GM12878 (cell line): ENCODE measurements around the gene MTMR10. TPM values are rescaled to one million over a fixed set of nuclear protein-coding genes. Genes with fewer than 3 reads are reported as not detected.

Experiments used
- ATAC-seq: fragments of 200-7000 bp; cut with Tn5 transposase; 3 replicates; pipeline ENCODE4 v1.9.1; 2020; ENCODE audit warnings: mild to moderate bottlenecking, moderate library complexity
- BruUV-seq: library from RNA; stranded (reverse); fragments of 400-500 nt; replicated peaks from 2 replicates; lab custom pipeline; 2021; lab: Mats Ljungman, UMichigan
- CTCF ChIA-PET: fragments of 300-600 bp; sonication (Branson Sonifier 250); formaldehyde crosslinking; extraction: SDS; loops from one replicate; lab custom pipeline; 2021; ENCODE audit warnings: inconsistent platforms; lab: Yijun Ruan, JAX
- POLR2A ChIA-PET: fragments of 350-600 bp; formaldehyde crosslinking; extraction: SDS; loops from one replicate; lab custom pipeline; 2021; ENCODE audit warnings: inconsistent platforms; lab: Charles Lee
- RAD21 ChIA-PET: fragments of 300-600 bp; sonication (Branson Sonifier 250); formaldehyde crosslinking; loops from one replicate; lab custom pipeline; 2023; ENCODE audit warnings: antibody characterized with exemption; ENCODE audit not compliant: unreplicated experiment; lab: Charles Lee
- SMC1A ChIA-PET: fragments of 300-600 bp; sonication (Branson Sonifier 250); formaldehyde crosslinking; loops from one replicate; lab custom pipeline; 2023; ENCODE audit not compliant: unreplicated experiment, uncharacterized antibody; lab: Charles Lee
- DNase-seq: peaks from one replicate; pipeline ENCODE4 v3.0.0-alpha.2; 2011; ENCODE audit warnings: low read depth, low spot score
- FAIRE-seq: peaks from 3 replicates; lab custom pipeline; 2011; peaks lifted over from hg19 to GRCh38; lab: Jason Lieb, UNC
- H2AFZ ChIP-seq: 2 replicates; pipeline ENCODE4 v1.6.0; 2011; ENCODE audit warnings: low read depth, low read length, control low read depth; ENCODE audit not compliant: control insufficient read depth
- H3K27ac ChIP-seq: 2 replicates; pipeline ENCODE4 v1.5.1; 2011; ENCODE audit warnings: control low read depth; ENCODE audit not compliant: control insufficient read depth, insufficient read depth
- H3K27me3 ChIP-seq, 2 experiments: replicated peaks in 1 of 2; 2 replicates each; pipeline versions ENCODE4 v1.6.0 to v1.6.1; 2011; ENCODE audit warnings: low read length in 1 of 2; ENCODE audit not compliant: control insufficient read depth in 2 of 2, insufficient read depth in 2 of 2
- H3K36me3 ChIP-seq, 2 experiments: 2 replicates each; pipeline ENCODE4 v1.5.1; 2011; ENCODE audit warnings: low read length in 1 of 2; ENCODE audit not compliant: control insufficient read depth in 2 of 2, insufficient read depth in 2 of 2
- H3K4me1 ChIP-seq: 2 replicates; pipeline ENCODE4 v1.6.1; 2011; ENCODE audit warnings: mild to moderate bottlenecking, low read length, moderate library complexity, mixed read lengths; ENCODE audit not compliant: control insufficient read depth, insufficient read depth
- H3K4me2 ChIP-seq: 2 replicates; pipeline ENCODE4 v1.6.0; 2011; ENCODE audit warnings: control low read depth; ENCODE audit not compliant: control insufficient read depth, insufficient read depth
- H3K4me3 ChIP-seq: fragments of 200-600 bp; sonication (generic); 2 replicates; pipeline ENCODE4 v1.5.1; 2016
- H3K79me2 ChIP-seq: 2 replicates; pipeline ENCODE4 v1.6.0; 2011; ENCODE audit warnings: low read length; ENCODE audit not compliant: control insufficient read depth, insufficient read depth
- H3K9ac ChIP-seq: 2 replicates; pipeline ENCODE4 v1.8.0; 2011; ENCODE audit warnings: low read length, control low read depth, mixed read lengths; ENCODE audit not compliant: control insufficient read depth, insufficient read depth
- H3K9me3 ChIP-seq: replicated peaks from 3 replicates; pipeline ENCODE4 v1.5.1; 2011; ENCODE audit warnings: mild to moderate bottlenecking, low read length; ENCODE audit not compliant: control insufficient read depth, insufficient read depth
- H4K20me1 ChIP-seq: 2 replicates; pipeline ENCODE4 v1.6.0; 2011; ENCODE audit not compliant: control insufficient read depth, insufficient read depth
- E2F4 ChIP-seq: IDR thresholded peaks from 2 replicates; pipeline ENCODE4 v1.6.1; 2012; ENCODE audit warnings: low read depth, low read length, improper control_type of control experiment
- E4F1 ChIP-seq: fragments of 450-650 bp; IDR thresholded peaks from 2 replicates; pipeline ENCODE4 v1.6.1; 2018; ENCODE audit warnings: borderline replicate concordance, mild to moderate bottlenecking; ENCODE audit not compliant: partially characterized antibody
- NR2C2 ChIP-seq: IDR thresholded peaks from 2 replicates; pipeline ENCODE4 v1.6.1; 2011; ENCODE audit warnings: borderline replicate concordance, low read depth; ENCODE audit not compliant: control insufficient read depth, insufficient read length
- SREBF2 ChIP-seq: IDR thresholded peaks from 2 replicates; pipeline ENCODE4 v1.6.1; 2012; ENCODE audit warnings: mild to moderate bottlenecking, low read length
- WGBS: methylation state at CpG from one replicate; pipeline ENCODE4 v1.1.6; 2016; ENCODE audit warnings: low lambda C conversion rate; ENCODE audit not compliant: insufficient replicate concordance, insufficient coverage; ENCODE audit errors: missing lambda C conversion rate; 5-methylcytosine and 5-hydroxymethylcytosine counted together
- in situ Hi-C: fragments of 300-500 bp; cut with MboI; formaldehyde crosslinking; loops from 9 replicates; pipeline ENCODE4 v1.14.3; 2018; ENCODE audit warnings: mixed read lengths
- intact Hi-C: fragments of 100-400 bp; cut with micrococcal nuclease; formaldehyde crosslinking; loops from one replicate; pipeline ENCODE4 v1.14.2; 2022; ENCODE audit not compliant: unreplicated experiment
- polyA plus RNA-seq, 11 experiments: library from polyadenylated mRNA; depleted of rRNA in 4 of 11; unstranded in 6 of 11; stranded (reverse) in 5 of 11; fragments of >200 nt; fragmentation: Nextera tagmentation in 4 of 11; fragmentation: Illumina TruSeq in 1 of 11; extraction: Ambion mirVana in 4 of 11; extraction: Trizol in 1 of 11; gene quantifications; 1 replicate in 1 of 11; 2 replicates in 10 of 11; pipeline versions ENCODE4 v1.2.1 to v1.2.3, GENCODE V29; 2011 to 2016; ENCODE audit warnings: inconsistent platforms in 2 of 11, missing spikeins in 2 of 11, low read depth in 1 of 11
- total RNA-seq, 4 experiments: library from RNA; depleted of rRNA in 3 of 4; stranded (reverse); fragments of >200 nt in 3 of 4; fragmentation: Illumina TruSeq in 1 of 4; extraction: Trizol in 1 of 4; gene quantifications; 2 replicates each; pipeline versions ENCODE4 v1.2.1 to v1.2.3, GENCODE V29; 2013 to 2021

Gene MTMR10
- total and polyA plus RNA-seq, 10 of the 15 experiments (the other 5 are each of a cell fraction or from before 2014, with no cell fraction given) = 1.9 to 13.6 (median 8.9) TPM

- SMC1A ChIA-PET = interaction anchor here (2.6 kb wide), 1 partner anchor 233 kb away, joined by 17 read pairs; no protein-coding TSS in a partner anchor
- BruUV-seq = no TSS peak
- H3K36me3 ChIP-seq = no peaks in the 10 kb centered on the region
- no peak overlapping the region for H3K4me3 ChIP-seq
- no peaks in the 10 kb centered on the region for H3K27me3 ChIP-seq
- RAD21 ChIA-PET = interaction anchor here (2.7 to 3.1 kb wide), 2 partner anchors 232 to 592 kb away, joined by 9 to 35 read pairs; no protein-coding TSS in a partner anchor
- H3K27ac ChIP-seq = no peak overlapping the region
- FAIRE-seq (no peak), ATAC-seq (no peak), DNase-seq (no peak)
- CTCF ChIA-PET = interaction anchor here (1.2 to 4.6 kb wide), 2 partner anchors 232 to 593 kb away, joined by 4 to 57 read pairs; no protein-coding TSS in a partner anchor
- H3K9ac ChIP-seq = no peak overlapping the region
- WGBS = 87% methylated on average over 8 of the region's 12 CpGs
- H3K79me2 ChIP-seq = no peaks in the 10 kb centered on the region
- no peak overlapping the region for H2AFZ ChIP-seq
- no peaks in the 10 kb centered on the region for H3K4me1 ChIP-seq
- POLR2A ChIA-PET = no interaction called here
- H3K9me3 ChIP-seq = no peaks in the 10 kb centered on the region
- in situ Hi-C loops = no loop called here
- intact Hi-C loops = no loop called here
- no peak overlapping the region for H3K4me2 ChIP-seq
- TF ChIP-seq SREBF2 (no peak), E2F4 (no peak), NR2C2 (no peak)
- no peaks in the 10 kb centered on the region for H4K20me1 ChIP-seq
These were observed 95.2 kb downstream of the MTMR10 start for GRCh38 chr15:30896211-30896606.

GRCh38 chr15:30895461-30896210, 95.8 kb downstream of the MTMR10 start:
- ChIA-PET SMC1A (interaction anchor here (1.0 to 2.6 kb wide), 11 partner anchors 8 to 595 kb away, joined by 3 to 17 read pairs (median 6); partner anchors contain the start of gene FAN1), CTCF (interaction anchor here (1.0 to 4.6 kb wide), 6 partner anchors 72 to 593 kb away, joined by 3 to 57 read pairs (median 4); no protein-coding TSS in a partner anchor), POLR2A (no interaction called here), RAD21 (interaction anchor here (2.7 to 3.1 kb wide), 2 partner anchors 233 to 593 kb away, joined by 9 to 35 read pairs; no protein-coding TSS in a partner anchor)
- intact Hi-C loops (no loop called here), in situ Hi-C loops (no loop called here)
- Histone ChIP-seq H3K36me3 (no peaks in the 10 kb centered on the region), H3K4me2 (no peak overlapping the region), H2AFZ (no peak overlapping the region), H3K27ac (no peak overlapping the region), H3K27me3 (no peaks in the 10 kb centered on the region), H4K20me1 (no peaks in the 10 kb centered on the region), H3K9me3 (no peaks in the 10 kb centered on the region), H3K79me2 (no peaks in the 10 kb centered on the region), H3K9ac (no peak overlapping the region), H3K4me3 (no peak overlapping the region), H3K4me1 (no peaks in the 10 kb centered on the region)
- DNase-seq (no peak), FAIRE-seq (no peak), ATAC-seq (no peak)
- no TSS peak for BruUV-seq
- TF ChIP-seq E4F1 = no peak
- WGBS = 82% methylated on average over 33 of the region's 33 CpGs
